ENCODE data around the gene ATP8A1.

DNA sequence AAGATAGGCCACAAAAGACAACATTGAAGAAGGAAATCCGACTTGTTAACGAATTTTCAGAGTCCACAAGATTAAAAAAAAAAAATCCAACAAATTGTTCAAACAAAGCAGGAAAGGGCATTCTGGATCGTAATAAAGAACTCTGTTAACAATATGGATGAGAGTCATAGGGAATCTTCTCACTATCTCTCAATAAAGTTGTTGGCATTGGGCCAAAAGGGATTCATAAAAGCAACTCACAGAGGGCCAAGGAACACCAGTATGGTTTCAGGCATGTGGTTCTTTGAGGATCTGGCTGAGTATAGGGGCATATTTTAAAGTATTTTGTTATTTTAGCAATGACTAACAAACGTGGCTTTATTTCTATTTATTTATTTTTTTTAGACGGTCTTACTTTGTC, 210.1 kb downstream of the ATP8A1 start:
- TF ChIP-seq CTCF (IDR thresholded peaks at IDR 0.05) (no peak), POLR2A (IDR thresholded peaks at IDR 0.05) (no peak), POLR2AphosphoS5 (IDR thresholded peaks at IDR 0.05) (no peak), EP300 (IDR thresholded peaks at IDR 0.05) (no peak)
